NCI-H2107 treated with DMSO at 0.1 percent for 48 hours (cell line): ENCODE measurements around the gene KIF13A.
"Not testable (repeated sequence)": the region's sequence is repeated elsewhere in the genome, so short reads cannot be mapped to it uniquely, and the experiment has no call there.

ENCODE experiments used
- DNase-seq: peaks from one replicate; lab custom pipeline; 2025; ENCODE audit not compliant: unreplicated experiment; lab: John Stamatoyannopoulos, UW

KIF13A gene

DNA sequence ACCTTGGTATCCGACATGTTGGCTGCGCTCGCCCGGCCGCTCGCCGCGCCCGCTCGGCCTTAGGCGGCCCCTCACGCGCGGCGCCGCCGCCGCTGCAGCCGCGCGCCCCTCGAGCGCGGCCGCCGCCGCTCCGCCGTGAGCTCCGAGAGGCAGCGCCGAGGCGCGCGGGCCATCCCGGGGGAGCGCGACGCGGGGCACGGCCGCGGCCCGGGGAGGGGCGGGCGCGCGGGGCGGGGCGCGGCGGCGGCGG lies at the start of gene KIF13A:
TSS of gene KIF13A (minus strand) at position 189 of the 250 bp plus-strand sequence. CDS start at position 17, 172 bp downstream.
- no peak for DNase-seq

DNA sequence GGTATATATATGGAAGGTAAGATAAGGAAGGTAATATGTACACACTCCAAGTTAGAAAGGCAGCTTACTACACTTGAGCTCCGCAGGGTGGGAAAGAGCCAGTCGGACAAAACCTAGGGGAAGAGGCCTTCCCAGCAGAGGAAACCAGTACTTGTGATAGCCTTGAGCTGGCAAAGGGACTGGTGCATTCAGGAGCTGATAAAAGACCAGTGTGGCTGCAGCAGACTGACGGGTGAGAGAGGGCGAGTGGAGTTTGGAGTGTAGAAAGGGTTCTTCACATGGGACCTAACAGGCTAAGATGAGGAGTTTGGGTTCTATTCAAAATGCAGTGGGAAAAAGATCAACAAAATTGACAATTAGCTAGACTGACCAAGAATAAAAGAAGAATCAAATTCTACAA lies 49.3 kb upstream of the KIF13A start:
- no peak for DNase-seq

DNA sequence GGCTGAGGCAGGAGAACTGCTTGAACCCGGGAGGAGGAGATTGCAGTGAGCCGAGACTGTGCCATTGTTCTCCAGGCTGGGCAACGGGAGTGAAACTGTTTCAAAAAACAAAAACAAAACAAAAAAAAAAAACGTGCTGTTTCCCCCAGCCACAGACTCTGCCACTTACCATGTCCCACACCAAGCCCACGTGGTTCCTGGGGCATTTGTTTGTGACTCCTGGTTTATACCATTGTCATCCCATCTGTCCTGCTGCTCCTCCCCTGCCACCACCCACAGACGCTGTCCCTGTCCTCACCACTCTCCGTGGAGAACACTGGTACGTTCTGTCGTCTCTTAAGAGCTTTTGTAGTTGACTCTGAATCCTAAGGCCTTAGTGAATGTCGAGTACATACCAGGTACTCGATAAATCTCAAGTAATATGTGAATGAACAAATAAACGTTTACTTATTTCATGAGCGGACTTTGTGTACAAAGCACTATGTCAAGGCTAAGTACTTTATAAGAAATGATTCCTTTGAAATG lies 48.0 kb upstream of the KIF13A start:
- DNase-seq, result no peak

DNA sequence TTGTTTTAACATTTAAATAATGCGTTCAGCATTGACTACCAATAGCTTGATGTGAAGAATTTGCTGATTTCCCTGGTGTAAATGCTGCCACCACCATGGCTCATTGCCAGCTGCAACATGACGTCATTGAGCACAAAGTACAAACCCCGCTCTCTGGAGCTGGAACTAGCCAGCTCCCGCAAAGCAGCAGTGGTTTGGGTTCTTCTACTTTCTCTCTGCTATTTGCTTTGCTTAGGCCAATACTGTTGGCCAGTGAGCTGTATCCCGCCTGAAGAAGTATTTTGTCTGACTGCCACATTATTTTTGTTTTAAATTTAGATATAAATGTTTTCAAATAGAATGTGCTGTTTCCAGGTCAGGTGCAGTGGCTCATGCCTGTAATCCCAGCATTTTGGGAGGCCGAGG lies 47.4 kb upstream of the KIF13A start:
- DNase-seq, result no peak

DNA sequence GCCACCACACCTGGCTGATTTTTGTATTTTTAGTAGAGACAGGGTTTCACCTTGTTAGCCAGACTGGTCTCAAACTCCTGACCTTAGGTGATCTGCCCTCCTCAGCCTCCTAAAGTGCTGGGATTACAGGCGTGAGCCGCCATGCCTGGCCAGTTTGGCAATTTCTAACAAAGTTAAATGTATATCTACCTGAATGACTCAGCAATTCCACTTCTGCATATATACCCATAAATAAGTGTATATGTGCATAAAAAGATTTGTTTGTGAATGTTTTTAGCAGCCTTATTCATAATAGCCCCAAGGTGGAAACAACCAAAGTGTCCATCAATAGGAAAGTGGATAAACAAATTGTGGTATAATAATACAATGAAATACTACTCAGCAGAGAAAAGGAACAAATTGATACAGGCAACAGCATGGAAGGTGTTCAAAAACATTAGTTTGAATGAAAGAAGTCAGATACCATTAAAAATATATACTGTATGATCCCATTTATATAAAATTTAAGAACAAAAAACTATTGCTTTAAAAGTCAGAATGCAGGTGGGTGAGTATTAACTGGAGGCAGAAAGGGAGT lies 44.3 kb upstream of the KIF13A start:
- no peak for DNase-seq

DNA sequence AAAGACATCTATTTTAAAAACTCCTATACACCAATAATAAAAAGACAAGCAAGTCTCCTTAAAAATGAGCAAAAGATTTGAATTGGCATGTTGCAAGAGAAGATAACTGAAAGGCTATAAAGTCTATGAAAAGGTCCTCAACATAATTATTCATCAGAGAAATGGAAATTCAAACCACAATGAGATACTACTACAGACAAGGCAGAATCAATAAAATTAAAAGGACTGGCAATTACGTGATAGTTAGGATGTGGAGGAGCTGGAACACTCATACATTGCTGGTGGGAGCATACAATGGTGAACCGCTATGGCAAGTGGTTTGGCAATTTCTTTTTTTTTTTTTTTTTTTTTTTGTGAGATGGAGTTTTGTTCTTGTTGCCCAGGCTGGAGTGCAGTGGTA lies 43.8 kb upstream of the KIF13A start:
- no peak for DNase-seq

DNA sequence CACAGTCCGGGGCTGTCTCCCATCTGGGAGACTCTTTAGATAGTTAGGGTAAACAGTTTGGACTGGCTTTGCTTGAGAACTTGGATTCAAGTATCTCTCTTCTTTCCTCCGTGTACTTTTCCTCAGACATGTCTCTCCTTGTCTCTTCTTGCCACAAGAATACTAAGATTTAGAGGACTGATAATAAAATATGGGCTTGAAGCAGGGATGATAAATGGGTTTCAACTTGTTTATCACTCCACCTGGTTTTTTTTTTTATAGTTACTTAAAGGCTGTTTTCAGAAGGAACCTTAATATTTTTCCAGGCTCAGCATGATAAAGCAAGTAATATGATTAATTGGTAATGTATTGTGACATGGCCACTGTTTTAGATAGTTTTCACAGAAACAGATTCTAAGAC lies 40.9 kb upstream of the KIF13A start:
- no peak for DNase-seq

DNA sequence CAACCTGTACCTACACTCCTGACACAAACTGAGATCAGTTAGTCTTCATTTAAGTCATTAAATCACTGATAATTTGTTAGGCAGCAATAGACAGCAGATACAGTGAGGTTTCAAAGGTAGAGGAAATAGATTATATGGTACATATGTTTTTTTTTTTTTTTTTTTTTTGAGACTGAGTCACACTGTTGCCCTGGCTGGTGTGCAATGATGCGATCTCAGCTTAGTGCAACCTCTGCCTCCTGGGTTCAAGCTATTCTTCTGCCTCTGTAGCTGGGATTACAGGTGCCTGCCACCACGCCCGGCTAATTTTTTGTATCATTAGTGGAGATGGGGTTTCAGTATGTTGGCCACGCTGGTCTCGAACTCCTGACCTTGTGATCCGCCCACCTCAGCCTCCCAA lies 38.2 kb upstream of the KIF13A start:
- DNase-seq, result no peak

DNA sequence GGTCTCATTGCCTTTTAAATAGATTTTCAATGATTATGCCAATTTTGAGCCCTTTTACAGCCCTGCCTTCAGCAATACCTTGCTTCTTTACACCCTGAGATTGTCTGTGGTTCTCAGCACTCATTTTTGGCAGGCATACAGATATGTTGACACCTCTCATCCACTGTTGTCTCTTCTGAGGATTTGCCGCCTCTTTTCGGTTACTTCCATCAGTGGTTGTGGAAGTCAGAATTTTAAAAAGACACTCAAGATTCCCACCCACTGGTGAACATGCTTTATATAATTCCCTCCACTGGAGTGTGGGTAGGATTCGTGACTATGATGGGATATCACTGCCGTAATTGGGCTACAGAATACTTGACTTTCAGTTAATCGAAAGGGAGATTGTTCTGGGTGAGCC lies 37.4 kb upstream of the KIF13A start:
- DNase-seq, result no peak

DNA sequence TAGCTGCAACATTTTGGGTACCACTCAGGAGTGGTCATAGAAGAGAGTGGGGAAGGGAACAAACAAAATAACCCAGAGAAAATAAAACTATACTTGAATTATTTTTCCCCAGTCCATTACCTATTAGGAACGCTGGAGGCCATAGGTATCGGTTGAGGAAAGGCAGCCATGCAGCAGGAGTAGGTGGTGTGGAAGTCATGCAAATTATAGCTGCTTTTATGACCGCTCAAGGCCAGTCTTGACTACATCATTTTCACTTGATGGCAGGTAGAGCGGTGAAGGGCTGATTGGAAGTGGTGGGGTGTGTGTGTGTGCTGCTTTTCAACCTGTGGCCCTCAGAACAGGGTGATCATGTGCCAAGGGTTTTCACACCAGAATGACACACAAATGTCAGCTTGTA lies 36.5 kb upstream of the KIF13A start:
- DNase-seq, result no peak

DNA sequence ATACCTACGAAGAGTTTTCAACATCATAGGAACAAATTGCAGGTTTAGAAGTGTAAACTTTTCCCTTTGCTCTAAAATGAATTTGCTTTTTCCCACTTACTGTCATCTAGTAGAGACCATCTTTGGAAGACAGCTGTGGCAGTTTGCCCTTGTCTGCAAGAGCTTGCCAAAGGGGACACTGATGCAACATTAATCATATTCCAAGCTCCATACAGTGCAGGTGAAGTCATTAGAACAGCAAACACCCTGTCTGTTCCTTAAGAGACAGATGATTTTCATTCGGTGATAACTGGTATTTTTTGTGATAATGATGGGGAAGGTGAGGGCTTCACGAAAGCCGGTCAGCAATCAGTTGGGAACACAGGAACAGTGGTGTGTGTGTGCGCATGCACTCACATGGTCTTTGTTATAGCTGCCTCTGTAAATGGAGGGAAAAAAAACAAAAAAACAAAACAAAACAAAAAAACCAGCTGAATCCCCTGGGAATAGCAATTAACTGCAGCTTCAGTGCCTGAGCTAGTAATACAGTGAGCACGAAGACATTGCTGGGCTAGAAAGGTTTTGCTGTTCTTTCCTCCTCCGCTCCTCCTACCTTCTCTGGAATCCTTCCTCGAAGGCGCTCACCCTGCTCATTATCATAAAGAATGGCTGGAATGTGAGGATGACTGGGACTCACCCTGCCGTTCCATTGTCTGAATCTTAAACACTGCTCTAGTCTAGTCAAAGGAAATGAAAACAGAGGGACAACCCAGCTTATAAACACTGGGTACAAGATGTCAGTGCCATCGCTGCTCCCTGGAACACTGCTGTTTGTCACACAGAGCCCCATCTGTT lies 35.2 kb upstream of the KIF13A start:
- DNase-seq, result no peak

DNA sequence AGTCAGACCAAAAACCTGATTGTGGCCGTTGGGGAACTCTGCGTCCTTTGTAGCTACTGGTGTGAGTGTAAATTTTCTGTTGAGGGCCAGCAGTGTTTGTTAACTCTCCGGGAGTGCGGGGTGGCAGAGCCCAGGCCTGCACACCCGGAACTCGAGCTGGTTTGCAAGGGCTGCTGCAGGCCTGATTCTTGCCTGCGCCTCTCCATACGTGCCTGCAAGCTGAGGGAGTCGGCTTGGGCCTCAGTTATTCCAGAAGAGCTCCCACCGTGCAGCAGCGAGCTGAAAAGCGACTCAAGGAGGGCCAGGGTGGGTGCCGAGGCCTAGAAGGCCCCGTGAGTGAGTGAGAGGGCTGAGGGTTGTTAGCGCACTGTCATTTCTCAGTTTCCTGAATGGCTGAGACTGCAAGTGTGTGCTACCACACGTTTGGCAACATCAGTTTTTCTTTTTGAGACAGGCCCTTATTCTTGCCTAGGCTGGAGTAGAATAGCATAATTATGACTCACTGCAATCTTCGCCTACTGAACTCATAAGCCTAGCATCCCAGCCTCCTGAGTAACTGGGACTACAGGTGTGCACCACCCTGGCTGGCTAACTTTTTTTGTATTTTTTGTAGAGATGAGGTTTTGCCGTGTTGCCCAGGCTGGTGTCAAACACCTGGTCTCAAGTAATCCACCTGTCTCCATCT lies 33.9 kb upstream of the KIF13A start:
- DNase-seq, result no peak

DNA sequence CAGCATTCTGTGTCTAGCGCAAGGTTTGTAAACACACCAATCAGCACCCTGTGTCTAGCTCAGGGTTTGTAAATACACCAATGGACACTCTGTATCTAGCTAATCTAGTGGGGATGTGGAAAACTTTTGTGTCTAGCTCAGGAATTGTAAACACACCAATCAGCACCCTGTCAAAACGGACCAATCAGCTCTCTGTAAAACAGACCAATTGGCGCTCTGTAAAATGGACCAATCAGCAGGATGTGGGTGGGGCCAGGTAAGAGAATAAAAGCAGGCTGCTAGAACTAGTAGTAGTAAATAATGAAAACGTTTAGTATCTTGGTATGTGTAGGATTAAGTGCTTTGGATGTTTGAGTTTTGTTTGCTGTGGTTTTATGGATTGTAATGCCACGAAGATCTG lies 33.1 kb upstream of the KIF13A start:
- DNase-seq, result not testable (repeated sequence)

DNA sequence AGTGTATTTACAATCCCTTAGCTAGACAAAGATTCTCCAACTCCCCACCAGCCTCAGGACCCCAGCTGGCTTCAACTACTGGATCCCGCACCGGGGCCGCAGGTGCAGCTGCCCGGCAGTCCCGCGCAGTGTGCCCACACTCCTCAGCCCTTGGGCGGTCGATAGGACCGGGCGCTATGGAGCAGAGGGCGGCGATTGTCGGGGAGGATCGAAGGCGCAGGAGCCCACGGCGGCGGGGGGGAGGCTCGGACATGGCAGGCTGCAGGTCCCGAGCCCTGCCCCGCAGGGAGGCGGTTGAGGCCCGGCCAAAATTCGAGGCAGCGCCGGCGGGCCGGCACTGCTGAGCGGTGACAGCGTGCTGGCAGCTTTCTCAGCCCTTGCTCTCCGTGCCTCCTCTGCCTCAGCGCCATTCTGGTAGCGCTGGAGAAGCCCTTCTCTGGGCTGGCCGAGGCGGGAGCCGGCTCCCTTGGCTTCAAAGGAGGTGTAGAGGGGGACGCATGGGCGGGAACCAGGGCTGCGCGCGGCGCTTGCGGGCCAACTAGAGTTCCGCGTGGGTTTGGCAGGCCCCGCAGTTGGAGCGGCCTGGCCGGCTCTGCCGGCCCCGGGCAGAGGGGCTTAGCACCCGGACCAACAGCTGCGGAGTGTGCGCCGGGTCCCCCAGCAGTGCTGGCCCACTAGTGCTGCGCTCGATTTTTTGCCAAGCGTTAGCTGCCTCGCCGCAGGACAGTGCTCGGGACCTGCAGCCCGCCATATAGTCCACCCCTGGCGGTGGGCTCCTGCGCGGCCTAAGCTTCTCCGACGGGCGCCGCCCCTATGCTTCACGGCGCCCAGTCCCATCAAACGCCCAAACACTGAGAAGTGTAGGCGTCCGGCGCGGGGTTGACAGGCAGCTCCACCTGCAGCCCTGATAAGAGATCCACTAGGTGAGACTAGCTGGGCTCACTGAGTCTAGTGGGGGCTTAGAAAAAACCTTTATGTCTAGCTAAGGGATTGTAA lies 32.4 kb upstream of the KIF13A start:
- no peak for DNase-seq

DNA sequence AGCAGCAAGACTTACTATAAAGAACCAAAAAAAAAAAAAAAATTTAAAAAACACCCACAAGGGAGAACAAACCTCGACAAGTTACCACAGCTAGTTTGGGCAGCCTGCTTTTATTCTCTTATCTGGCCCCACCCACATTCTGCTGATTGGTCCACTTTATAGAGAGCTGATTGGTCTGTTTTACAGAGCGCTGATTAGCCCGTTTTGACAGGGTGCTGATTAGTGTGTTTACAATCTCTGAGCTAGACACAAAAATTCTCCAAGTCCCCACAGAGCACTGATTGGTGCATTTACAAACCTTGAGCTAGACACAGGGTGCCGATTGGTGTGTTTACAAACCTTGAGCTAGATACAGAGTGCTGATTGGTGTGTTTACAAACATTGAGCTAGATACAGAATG lies 31.7 kb upstream of the KIF13A start:
- not testable (repeated sequence) for DNase-seq

DNA sequence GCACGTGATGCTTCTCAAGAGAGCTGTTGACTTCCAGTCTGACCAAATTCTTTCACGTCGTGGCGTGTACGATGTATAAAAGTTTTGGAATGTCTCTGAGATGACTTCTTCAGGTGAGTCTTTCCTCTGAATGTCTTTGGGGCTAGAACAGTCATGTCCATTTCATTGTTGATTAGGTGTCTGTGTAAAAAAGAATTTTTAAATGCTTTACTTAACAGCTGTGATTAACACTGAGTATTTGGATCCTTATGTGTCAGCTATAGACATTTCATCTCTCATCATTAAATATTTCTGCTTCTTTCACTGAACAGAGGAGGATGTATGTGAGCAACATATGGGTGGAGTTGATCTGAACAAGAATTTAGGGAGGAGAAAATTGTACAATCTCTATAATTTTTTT lies 29.3 kb upstream of the KIF13A start:
- DNase-seq, result no peak

DNA sequence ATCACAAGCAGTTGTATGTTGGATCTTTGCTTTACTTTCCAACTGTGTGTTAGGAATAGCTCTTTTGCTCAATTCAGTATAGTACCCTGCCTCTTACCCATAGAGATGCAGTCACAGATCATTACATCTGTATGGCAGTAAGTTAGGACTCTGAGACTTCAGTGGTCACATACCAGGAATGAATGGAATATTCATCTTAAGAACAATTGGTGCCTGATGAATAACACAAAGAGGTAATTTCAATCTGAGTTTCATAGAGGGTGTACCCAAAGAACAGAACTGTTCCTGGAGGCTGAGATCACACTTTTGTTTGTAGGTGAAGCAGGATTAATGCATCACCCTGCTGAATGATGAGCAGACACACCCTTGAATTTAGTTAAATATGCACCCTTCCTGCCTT lies 28.7 kb upstream of the KIF13A start:
- DNase-seq, result no peak

DNA sequence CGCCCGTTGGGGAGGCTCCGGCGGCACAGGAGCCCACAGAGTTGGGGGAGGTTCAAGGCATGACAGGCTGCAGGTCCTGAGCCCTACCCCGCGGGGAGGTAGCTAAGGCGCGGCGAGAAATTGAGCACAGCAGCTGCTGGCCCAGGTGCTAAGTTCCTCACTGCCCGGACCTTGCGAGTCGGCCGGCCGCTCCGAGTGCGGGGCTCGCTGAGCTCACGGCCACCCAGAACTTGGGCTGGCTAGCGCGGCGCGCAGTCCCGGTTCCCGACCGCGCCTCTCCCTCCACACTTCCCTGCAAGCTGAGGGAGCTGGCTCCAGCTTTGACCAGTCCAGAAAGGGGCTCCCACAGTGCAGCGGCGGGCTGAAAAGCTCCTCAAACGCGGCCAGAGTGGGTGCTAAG lies 23.9 kb upstream of the KIF13A start:
- DNase-seq, result no peak

DNA sequence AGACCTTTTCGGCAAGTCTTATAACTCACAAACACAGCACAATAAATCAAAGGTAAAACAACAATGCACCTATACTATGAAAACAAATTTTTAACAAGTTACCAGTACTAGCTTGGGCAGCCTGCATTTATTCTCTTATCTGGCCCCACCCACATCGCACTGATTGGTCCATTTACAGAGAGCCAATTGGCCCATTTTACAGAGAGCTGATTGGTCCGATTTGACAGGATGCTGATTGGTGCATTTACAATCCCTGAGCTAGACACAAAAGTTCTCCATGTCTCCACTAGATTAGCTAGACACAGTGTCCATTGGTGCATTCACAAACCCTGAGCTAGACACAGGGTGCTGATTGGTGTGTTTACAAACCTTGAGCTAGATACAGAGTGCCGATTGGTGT lies 23.1 kb upstream of the KIF13A start:
- not testable (repeated sequence) for DNase-seq

DNA sequence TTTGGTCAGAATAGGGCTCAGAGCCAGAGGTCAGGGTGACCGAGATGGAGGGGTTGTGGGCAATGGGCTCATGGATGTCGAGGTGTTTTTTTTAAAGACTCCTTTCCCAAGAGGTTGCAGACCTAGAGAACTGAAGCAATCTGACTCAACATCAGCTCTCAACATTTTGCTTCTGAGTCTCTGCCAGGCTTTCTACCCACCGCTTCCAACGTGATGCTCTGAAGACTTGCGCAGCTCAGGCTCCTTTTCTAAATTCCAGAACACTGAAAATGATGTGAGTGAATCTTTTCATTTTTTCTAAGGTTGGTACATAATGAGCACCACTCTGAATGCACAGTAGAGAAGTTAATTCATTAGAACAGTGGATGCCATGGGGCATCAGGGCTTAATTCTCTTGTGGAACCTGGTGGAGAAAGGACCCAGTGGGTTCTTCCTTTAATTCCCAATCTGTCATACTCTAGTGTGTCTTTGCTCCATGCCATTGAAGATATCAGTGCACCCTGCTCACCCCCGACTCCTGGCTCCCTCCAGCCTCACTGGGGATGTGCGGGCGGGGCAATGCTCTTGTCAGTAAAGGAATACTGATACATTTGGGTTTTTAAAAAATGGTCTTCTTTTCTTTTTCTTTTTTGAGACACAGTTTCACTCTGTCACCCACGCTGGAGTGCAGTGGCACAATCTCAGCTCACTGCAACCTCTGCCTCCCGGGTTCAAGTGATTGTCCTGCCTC lies 17.0 kb upstream of the KIF13A start:
- no peak for DNase-seq
